IPS-15b (cell line): ENCODE measurements around the gene KIRREL3.
"Not testable (repeated sequence)": the region's sequence is repeated elsewhere in the genome, so short reads cannot be mapped to it uniquely, and the experiment has no call there.

Experiments
- H3K27me3 ChIP-seq: one replicate; pipeline ENCODE4 v1.6.1; 2013; ENCODE audit warnings: low read length; ENCODE audit not compliant: control insufficient read depth, insufficient read depth
- H3K36me3 ChIP-seq: one replicate; pipeline ENCODE4 v1.6.1; 2013; ENCODE audit warnings: low read length; ENCODE audit not compliant: control insufficient read depth, insufficient read depth
- H3K4me1 ChIP-seq: one replicate; pipeline ENCODE4 v1.6.1; 2013; ENCODE audit warnings: mild to moderate bottlenecking, low read length; ENCODE audit not compliant: control insufficient read depth, insufficient read depth
- H3K4me3 ChIP-seq: one replicate; pipeline ENCODE4 v1.5.1; 2013; ENCODE audit warnings: low read depth, low read length
- H3K9ac ChIP-seq: one replicate; pipeline ENCODE4 v1.6.1; 2013; ENCODE audit warnings: low read depth, mild to moderate bottlenecking, low read length
- H3K9me3 ChIP-seq: one replicate; pipeline ENCODE4 v1.6.1; 2013; ENCODE audit warnings: mild to moderate bottlenecking, low read length; ENCODE audit not compliant: control insufficient read depth, insufficient read depth

KIRREL3 gene

DNA sequence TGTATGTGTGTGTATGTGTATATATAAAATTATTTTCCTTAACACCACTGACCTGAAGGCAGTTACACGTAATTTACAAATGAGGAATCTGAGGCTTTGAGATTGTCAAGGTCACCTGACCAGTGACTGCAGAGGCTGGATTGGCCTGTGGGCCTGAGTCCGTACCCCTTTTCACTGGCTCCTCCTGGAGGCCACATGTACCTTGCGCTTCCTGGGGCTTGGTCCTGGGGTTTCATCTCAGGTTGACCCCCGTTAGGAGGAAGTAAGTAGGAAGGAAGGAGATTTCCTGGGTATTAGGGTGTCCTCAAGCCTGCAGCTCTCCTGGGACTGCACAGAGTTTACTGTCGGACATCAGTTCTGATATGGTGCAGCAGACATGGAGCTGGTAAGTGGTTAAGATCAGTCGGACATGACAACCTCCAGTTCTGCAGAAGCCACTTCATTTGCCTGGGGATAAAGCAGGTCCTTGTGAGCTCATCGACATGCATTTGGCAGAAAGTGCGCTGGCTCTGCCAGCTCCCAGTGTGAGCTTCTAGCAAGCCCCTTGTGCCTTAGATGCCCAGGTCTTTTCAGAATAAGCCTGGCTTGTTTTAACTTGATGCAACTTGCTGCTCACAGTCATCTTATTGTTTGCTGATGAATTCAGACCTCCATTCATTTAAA is 608.5 kb downstream of the KIRREL3 start:
- no peaks in the 10 kb centered on the region for H3K9me3 ChIP-seq
- H3K4me3 ChIP-seq = no peak overlapping the region
- peak overlapping the region; percentile 3 for H3K9ac ChIP-seq
- no peaks in the 10 kb centered on the region for H3K36me3 ChIP-seq
- no peaks in the 10 kb centered on the region for H3K27me3 ChIP-seq
- H3K4me1 ChIP-seq = peaks cover 3% of the 10 kb centered on the region

GRCh38 chr11:126391286-126391954 is 609.1 kb downstream of the KIRREL3 start:
- H3K9me3 ChIP-seq = no peaks in the 10 kb centered on the region
- no peak overlapping the region for H3K9ac ChIP-seq
- no peak overlapping the region for H3K4me3 ChIP-seq
- peaks cover 3% of the 10 kb centered on the region for H3K4me1 ChIP-seq
- no peaks in the 10 kb centered on the region for H3K27me3 ChIP-seq
- no peaks in the 10 kb centered on the region for H3K36me3 ChIP-seq

- no peak overlapping the region for H3K4me3 ChIP-seq
- H3K9ac ChIP-seq = no peak overlapping the region
- no peaks in the 10 kb centered on the region for H3K27me3 ChIP-seq
- no peaks in the 10 kb centered on the region for H3K36me3 ChIP-seq
- no peaks in the 10 kb centered on the region for H3K9me3 ChIP-seq
- peaks cover 3% of the 10 kb centered on the region for H3K4me1 ChIP-seq
Observed at GRCh38 chr11:126390272-126390867, 610.2 kb downstream of the KIRREL3 start.

GRCh38 chr11:126387857-126388256 is 612.7 kb downstream of the KIRREL3 start:
- Histone ChIP-seq H3K36me3 (no peaks in the 10 kb centered on the region), H3K9ac (no peak overlapping the region), H3K4me3 (no peak overlapping the region), H3K27me3 (no peaks in the 10 kb centered on the region), H3K9me3 (no peaks in the 10 kb centered on the region), H3K4me1 (peaks cover 3% of the 10 kb centered on the region)

GRCh38 chr11:126386729-126387071 is 613.9 kb downstream of the KIRREL3 start:
- H3K9me3 ChIP-seq, H3K4me3 ChIP-seq, H3K9ac ChIP-seq, H3K4me1 ChIP-seq, H3K27me3 ChIP-seq, H3K36me3 ChIP-seq: not testable (repeated sequence)

DNA sequence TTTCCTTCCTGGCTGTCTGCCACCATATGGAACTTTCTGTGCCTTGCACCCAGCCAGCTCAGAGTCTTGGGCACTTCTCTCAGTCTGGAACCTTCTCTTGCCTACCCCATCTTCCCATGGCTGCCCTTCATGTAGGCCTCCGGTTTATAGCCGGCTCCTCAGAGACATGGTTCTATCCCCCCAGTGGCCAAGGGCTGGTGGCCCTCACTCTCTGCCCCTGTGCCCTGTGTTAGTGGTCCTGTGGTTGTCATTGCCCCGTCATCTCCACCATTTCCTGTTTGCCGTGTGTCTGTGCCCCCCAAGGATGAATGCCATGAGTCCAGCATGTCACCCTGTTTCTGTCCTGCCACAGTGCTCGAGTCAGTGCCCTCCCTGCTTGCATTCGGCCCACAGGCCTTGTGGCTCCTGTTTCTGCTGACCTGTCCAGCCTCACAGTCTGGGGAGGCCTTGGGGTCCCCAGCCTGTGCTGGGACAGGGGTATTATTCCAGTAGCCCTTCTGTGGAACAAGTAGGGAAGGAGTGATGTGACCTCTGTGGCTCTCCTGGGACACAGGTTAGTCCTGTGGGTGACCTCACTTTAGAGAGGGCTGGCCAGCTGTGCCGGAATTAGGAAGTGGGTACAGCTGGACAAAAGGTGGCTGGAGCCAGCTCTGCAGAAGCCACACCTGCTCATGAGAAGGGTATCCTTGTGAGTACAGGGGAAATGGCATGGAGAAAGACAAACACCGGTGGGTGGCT is 614.4 kb downstream of the KIRREL3 start:
- no peak overlapping the region for H3K4me3 ChIP-seq
- no peaks in the 10 kb centered on the region for H3K36me3 ChIP-seq
- no peak overlapping the region for H3K9ac ChIP-seq
- H3K27me3 ChIP-seq = no peaks in the 10 kb centered on the region
- no peaks in the 10 kb centered on the region for H3K9me3 ChIP-seq
- no peaks in the 10 kb centered on the region for H3K4me1 ChIP-seq

GRCh38 chr11:126384449-126385070 is 616.0 kb downstream of the KIRREL3 start:
- Histone ChIP-seq H3K9ac (no peak overlapping the region), H3K4me3 (no peak overlapping the region), H3K36me3 (no peaks in the 10 kb centered on the region), H3K4me1 (no peaks in the 10 kb centered on the region), H3K27me3 (no peaks in the 10 kb centered on the region), H3K9me3 (no peaks in the 10 kb centered on the region)

DNA sequence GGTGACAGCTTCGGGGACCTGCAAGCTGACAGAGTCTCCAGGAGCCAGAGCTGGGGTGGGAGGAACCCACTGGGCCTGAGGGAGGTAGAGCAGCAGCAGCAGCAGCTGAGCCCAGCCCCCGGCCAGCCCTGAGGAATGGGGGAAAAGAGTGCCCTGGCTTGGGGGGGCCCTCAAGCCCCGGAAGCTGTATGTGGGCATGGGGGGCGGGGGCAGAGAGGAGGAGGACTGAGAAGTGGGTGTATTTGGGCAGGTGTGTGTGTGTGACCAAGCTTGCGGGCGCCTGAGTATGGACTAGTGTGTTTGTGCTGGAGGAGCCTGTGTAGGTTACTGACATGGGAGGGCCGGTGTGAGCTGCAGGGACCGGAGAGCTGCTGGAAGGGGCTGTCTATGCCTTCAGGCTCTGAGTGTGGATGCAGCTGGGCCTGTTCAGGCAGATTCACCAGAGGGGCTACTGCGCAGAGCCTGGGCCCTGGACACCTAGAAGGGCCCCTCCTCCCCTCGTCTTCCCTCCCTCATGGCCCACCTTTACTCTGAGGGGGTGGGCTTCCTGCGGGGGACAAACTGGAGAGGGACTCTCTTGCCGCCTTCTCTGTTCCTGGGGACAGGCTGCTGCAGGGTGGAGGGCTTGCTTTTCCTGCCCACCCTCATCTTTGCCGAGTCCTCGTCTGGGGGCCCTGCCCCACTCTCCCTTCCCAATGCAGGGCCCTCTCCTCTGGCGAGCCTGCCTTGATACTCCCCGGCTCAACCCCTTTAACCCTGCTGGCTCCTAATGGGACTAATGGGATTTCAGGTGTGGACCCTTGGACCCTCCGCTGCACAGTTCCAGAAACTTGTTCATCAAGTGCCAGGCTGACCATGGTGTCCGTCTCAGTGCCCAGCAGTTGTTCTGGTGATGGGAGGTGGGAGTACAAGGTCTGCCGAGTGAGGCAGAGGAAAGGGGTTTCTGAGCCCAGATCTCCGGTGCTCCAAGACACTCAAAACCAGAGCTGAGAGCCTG is 616.9 kb downstream of the KIRREL3 start:
- Histone ChIP-seq H3K9me3 (no peaks in the 10 kb centered on the region), H3K4me1 (no peaks in the 10 kb centered on the region), H3K9ac (no peak overlapping the region), H3K4me3 (no peak overlapping the region), H3K27me3 (no peaks in the 10 kb centered on the region), H3K36me3 (no peaks in the 10 kb centered on the region)

GRCh38 chr11:126382641-126383040 is 617.9 kb downstream of the KIRREL3 start:
- H3K9ac ChIP-seq, H3K36me3 ChIP-seq, H3K27me3 ChIP-seq, H3K4me3 ChIP-seq, H3K4me1 ChIP-seq, H3K9me3 ChIP-seq: not testable (repeated sequence)

DNA sequence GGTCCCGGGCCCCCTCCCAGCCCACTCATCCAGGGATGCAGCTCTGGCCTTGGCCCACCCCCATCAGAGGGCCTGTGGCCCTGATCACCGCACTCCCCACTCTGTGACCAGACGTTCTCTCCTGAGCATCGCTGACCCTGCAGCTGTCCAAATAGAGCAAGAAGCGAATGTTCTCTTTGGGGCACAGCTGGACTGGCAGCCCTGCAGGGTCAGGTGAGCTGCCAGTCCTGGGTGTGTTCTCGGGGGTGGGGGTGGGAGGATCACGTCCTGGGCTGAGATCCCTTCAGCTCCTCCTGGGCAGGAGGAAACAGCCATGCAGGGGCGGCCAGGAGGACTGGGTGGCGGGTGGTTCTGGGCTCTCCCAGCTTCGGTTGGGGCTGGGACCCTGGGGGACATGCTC is 618.6 kb downstream of the KIRREL3 start:
- not testable (repeated sequence) for H3K4me3 ChIP-seq, H3K4me1 ChIP-seq, H3K27me3 ChIP-seq, H3K9me3 ChIP-seq, H3K9ac ChIP-seq, H3K36me3 ChIP-seq

GRCh38 chr11:126380909-126381308 is 619.7 kb downstream of the KIRREL3 start:
- no peak overlapping the region for H3K4me3 ChIP-seq
- H3K9me3 ChIP-seq = no peaks in the 10 kb centered on the region
- no peak overlapping the region for H3K9ac ChIP-seq
- no peaks in the 10 kb centered on the region for H3K27me3 ChIP-seq
- no peaks in the 10 kb centered on the region for H3K36me3 ChIP-seq
- no peaks in the 10 kb centered on the region for H3K4me1 ChIP-seq
